Liver (tissue), 9 donors: ENCODE data around the gene UNKL. TPM values are rescaled to one million over a fixed set of nuclear protein-coding genes. Genes with fewer than 3 reads are reported as not detected.

Source experiments
- DNase-seq: peaks from one replicate; pipeline ENCODE4 v3.0.0-alpha.2; 2017; ENCODE audit warnings: low spot score
- H3K27ac ChIP-seq, 2 donors: one replicate each; pipeline ENCODE4 v1.7.0; 2013; ENCODE audit warnings: inconsistent platforms in 2 of 2, low read length in 2 of 2, control low read depth in 1 of 2, low read depth in 1 of 2, mild to moderate bottlenecking in 1 of 2
- H3K27me3 ChIP-seq, 4 donors: one replicate each; pipeline versions ENCODE4 v1.6.1 to v1.7.0; 2013; ENCODE audit warnings: low read length in 3 of 4, inconsistent platforms in 1 of 4, mild to moderate bottlenecking in 1 of 4, moderate library complexity in 1 of 4; ENCODE audit not compliant: control insufficient read depth in 4 of 4, insufficient read depth in 4 of 4
- H3K36me3 ChIP-seq, 4 donors: one replicate each; pipeline versions ENCODE4 v1.6.1 to v1.7.0; 2013; ENCODE audit warnings: low read length in 3 of 4, mild to moderate bottlenecking in 3 of 4, low read depth in 1 of 4, moderate library complexity in 1 of 4; ENCODE audit not compliant: control insufficient read depth in 4 of 4, insufficient read depth in 3 of 4
- H3K4me1 ChIP-seq, 4 donors: one replicate each; pipeline versions ENCODE4 v1.6.1 to v1.7.0; 2013; ENCODE audit warnings: low read length in 3 of 4, mild to moderate bottlenecking in 3 of 4, moderate library complexity in 1 of 4; ENCODE audit not compliant: control insufficient read depth in 4 of 4, insufficient read depth in 4 of 4
- H3K4me3 ChIP-seq, 3 donors: one replicate each; pipeline versions ENCODE4 v1.6.1 to v1.7.0; 2013; ENCODE audit warnings: low read length in 3 of 3, control low read depth in 1 of 3, low read depth in 1 of 3, mild to moderate bottlenecking in 1 of 3
- H3K9ac ChIP-seq, 2 donors: one replicate each; pipeline ENCODE4 v1.7.0; 2013; ENCODE audit warnings: low read length in 2 of 2, mild to moderate bottlenecking in 2 of 2, moderate library complexity in 2 of 2, control low read depth in 1 of 2, low read depth in 1 of 2
- H3K9me3 ChIP-seq, 4 donors: one replicate each; pipeline versions ENCODE4 v1.6.1 to v1.7.0; 2013; ENCODE audit warnings: low read length in 3 of 4; ENCODE audit not compliant: control insufficient read depth in 4 of 4
- FOXA1 ChIP-seq: IDR thresholded peaks from 2 replicates; pipeline ENCODE4 v1.6.1; 2016; ENCODE audit warnings: antibody characterized with exemption
- FOXA2 ChIP-seq: IDR thresholded peaks from 2 replicates; pipeline ENCODE4 v1.6.1; 2016; ENCODE audit warnings: antibody characterized with exemption
- GABPA ChIP-seq, 2 donors: IDR thresholded peaks in 1 of 2; conservative IDR thresholded peaks in 1 of 2; 2 replicates each; pipeline ENCODE4 v1.6.1; 2016; ENCODE audit warnings: antibody characterized with exemption in 2 of 2, mild to moderate bottlenecking in 1 of 2, moderate library complexity in 1 of 2
- HNF4A ChIP-seq, 2 donors: conservative IDR thresholded peaks; 2 replicates each; pipeline ENCODE4 v1.6.1; 2016; ENCODE audit warnings: antibody characterized with exemption in 2 of 2, mild to moderate bottlenecking in 2 of 2
- JUND ChIP-seq, 2 donors: IDR thresholded peaks; 2 replicates each; pipeline ENCODE4 v1.6.1; 2016; ENCODE audit warnings: antibody characterized with exemption in 2 of 2
- NR2F2 ChIP-seq: IDR thresholded peaks from 2 replicates; pipeline ENCODE4 v1.6.1; 2016; ENCODE audit warnings: antibody characterized with exemption
- RXRA ChIP-seq, 2 donors: IDR thresholded peaks; 2 replicates each; pipeline ENCODE4 v1.6.1; 2017 to 2018; ENCODE audit warnings: antibody characterized with exemption in 2 of 2, mild to moderate bottlenecking in 1 of 2
- SP1 ChIP-seq: IDR thresholded peaks from 2 replicates; pipeline ENCODE4 v1.6.1; 2018; ENCODE audit warnings: antibody characterized with exemption, mild to moderate bottlenecking
- YY1 ChIP-seq: IDR thresholded peaks from 2 replicates; pipeline ENCODE4 v1.6.1; 2016; ENCODE audit warnings: antibody characterized with exemption, mild to moderate bottlenecking
- WGBS: extraction: QIAGEN DNeasy Blood & Tissue Kit; methylation state at CpG from one replicate; pipeline ENCODE4 v1.1.7; 2013; 5-methylcytosine and 5-hydroxymethylcytosine counted together
- polyA plus RNA-seq, 2 donors: library from polyadenylated mRNA; stranded (reverse) in 1 of 2; unstranded in 1 of 2; fragments of 200-250 nt in 1 of 2; fragments of >200 nt in 1 of 2; fragmentation: Nextera tagmentation in 1 of 2; extraction: Ambion mirVana in 1 of 2; gene quantifications; one replicate each; pipeline versions ENCODE4 v1.2.1 to v1.2.3, GENCODE V29; 2013 to 2015
- total RNA-seq, 2 donors: library from RNA; depleted of rRNA; stranded (reverse); fragments of >200 nt; gene quantifications; one replicate each; pipeline ENCODE4 v1.2.3, GENCODE V29; 2014
- TF ChIP-seq, protein P1 (sequence below): IDR thresholded peaks from 2 replicates; pipeline ENCODE4 v1.6.1; 2016; ENCODE audit warnings: antibody characterized with exemption
- TF ChIP-seq, protein P2 (sequence below): fragments of 150-350 bp; IDR thresholded peaks from 2 replicates; pipeline ENCODE4 v1.5.1; 2017; ENCODE audit warnings: improper control_type of control experiment, low read depth, low read length; ENCODE audit not compliant: missing input control
- donor health status: healthy.
- donor health status: healthy.
- donor health status: healthy.
- donor health status: healthy.
- donor health status: healthy.

UNKL gene
- total and polyA plus RNA-seq, 4 donors = 3.5 to 14.7 (median 6.6) TPM

DNA sequence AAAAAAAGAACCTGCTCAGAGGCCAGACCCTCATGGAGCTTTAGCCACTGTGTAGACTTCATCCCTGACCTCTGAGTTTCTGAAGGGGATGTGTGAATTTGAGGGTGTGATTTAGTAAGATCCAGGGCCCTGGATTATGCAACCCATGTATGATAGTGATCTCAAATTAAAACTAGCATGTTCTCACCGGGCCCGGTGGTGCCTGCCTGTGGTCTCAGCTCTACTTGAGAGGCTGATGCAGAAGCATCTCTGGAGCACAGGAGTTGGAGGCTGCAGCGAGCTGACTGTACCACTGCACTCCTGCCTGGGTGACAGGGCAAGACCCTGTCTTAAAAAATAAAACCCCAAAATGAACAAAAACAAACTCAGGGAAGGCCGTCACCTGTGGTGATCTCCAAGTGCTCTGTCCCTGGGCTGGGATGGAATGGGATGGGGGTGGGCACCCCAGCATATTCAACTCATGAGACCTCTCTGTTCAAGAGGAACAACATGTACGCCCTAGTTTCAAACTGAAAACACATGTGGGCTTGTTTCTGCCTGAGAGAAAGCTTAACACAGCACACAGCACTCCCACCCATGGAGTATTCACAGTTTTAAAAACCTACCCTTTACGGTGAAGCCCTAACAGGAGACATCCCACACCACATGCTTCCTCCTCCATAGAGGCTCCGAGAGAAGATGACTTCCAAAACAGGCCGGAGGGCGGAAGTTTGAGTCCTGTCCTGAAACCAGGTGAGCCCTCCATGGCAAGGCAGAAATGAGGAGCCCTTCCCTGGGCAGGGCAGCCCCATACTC is 32.7 kb downstream of the UNKL start:
- H3K4me1 ChIP-seq = peaks cover 6 to 19% (median 14%) of the 10 kb centered on the region in 4 donors
- H3K4me3 ChIP-seq = no peak overlapping the region
- TF ChIP-seq NR2F2 = no peak
- TF ChIP-seq FOXA2 = no peak
- TF ChIP-seq SP1 = no peak
- DNase-seq = no peak
- H3K9me3 ChIP-seq = no peaks in the 10 kb centered on the region
- H3K27ac ChIP-seq = no peak overlapping the region
- H3K36me3 ChIP-seq = peaks cover 3 to 25% (median 5%) of the 10 kb centered on the region in 4 donors
- H3K27me3 ChIP-seq = no peaks in the 10 kb centered on the region
- no peak overlapping the region for H3K9ac ChIP-seq
- WGBS = 92% methylated on average over 9 of the region's 9 CpGs

DNA sequence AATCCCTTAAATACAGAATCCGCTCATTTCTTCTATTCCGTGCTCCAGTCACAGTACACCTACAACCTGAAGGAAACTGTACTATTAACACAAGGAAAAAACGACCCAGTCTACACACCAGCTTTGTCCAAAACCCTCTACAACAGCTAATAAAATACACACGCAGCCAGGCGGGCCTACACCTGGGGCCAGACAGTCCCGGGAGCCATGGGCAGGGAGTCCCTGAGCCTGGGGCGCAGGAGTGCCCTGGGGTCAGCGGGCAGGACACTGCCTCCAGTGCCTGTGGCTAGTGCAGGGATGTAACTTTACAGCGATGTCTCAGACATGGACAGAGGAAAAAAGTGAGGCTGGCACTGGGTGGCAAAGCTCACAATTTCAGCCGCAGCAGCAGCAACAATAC is 34.3 kb downstream of the UNKL start:
- no peak overlapping the region for H3K27ac ChIP-seq
- TF ChIP-seq YY1 (no peak), SP1 (no peak), FOXA1 (no peak)
- H3K27me3 ChIP-seq = no peaks in the 10 kb centered on the region
- H3K9me3 ChIP-seq = no peaks in the 10 kb centered on the region
- H3K36me3 ChIP-seq = peaks cover 3 to 32% (median 3%) of the 10 kb centered on the region in 4 donors
- peak overlapping the region in 1 of 3 donors; percentile 67 for H3K4me3 ChIP-seq
- no peak for DNase-seq
- peaks cover 6 to 19% (median 14%) of the 10 kb centered on the region in 4 donors for H3K4me1 ChIP-seq
- no peak overlapping the region for H3K9ac ChIP-seq
- 88% methylated on average over 10 of the region's 10 CpGs for WGBS

DNA sequence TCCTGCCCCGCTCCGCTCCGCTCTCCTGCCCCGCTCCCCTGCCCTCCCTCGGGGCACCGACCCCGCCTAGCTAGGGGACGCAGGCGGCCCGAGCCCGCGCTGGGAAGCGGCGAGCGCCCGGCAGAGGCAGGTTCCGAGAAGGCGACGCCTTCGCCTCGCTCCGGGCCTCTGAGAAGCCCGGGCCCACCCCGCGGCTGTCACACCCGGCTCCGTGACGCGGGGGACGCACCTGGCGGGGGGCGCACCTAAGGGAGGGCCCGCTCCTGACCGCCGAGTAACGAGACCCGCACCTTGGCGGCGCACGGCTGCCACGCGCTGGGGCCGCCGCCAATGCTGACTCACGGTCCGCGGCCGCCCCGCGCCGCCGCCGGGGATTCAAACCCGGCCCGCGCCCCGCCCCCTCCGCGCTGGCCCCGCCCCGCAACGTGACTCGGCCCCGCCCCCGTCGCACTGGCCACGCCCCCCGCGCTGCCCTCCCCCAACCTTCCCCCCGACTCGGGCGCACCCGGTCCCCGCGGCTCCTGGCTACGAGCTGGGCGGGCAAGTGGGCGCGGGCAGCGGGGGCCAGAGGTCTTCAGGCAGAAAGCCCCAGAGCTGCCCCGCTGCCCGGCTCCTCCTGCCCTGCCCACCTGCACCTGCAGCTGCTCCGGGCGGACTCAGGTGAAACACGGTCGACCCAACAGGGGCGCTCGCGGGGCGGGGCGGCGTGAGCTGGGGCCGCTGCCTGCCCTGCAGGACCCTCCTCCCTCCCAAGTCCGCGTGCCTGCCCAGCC is 35.0 kb downstream of the UNKL start:
- peak overlapping the region; percentile 93 to 96 for H3K27ac ChIP-seq
- TF ChIP-seq FOXA1 = no peak
- TF ChIP-seq, protein P1, sequence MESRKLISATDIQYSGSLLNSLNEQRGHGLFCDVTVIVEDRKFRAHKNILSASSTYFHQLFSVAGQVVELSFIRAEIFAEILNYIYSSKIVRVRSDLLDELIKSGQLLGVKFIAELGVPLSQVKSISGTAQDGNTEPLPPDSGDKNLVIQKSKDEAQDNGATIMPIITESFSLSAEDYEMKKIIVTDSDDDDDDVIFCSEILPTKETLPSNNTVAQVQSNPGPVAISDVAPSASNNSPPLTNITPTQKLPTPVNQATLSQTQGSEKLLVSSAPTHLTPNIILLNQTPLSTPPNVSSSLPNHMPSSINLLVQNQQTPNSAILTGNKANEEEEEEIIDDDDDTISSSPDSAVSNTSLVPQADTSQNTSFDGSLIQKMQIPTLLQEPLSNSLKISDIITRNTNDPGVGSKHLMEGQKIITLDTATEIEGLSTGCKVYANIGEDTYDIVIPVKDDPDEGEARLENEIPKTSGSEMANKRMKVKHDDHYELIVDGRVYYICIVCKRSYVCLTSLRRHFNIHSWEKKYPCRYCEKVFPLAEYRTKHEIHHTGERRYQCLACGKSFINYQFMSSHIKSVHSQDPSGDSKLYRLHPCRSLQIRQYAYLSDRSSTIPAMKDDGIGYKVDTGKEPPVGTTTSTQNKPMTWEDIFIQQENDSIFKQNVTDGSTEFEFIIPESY = no peak
- peaks cover 0 to 31% (median 3%) of the 10 kb centered on the region in 4 donors for H3K36me3 ChIP-seq
- H3K27me3 ChIP-seq = no peaks in the 10 kb centered on the region
- no peak overlapping the region for H3K9ac ChIP-seq
- peak; percentile 91 for DNase-seq
- 6% methylated on average over 95 of the region's 95 CpGs for WGBS
- peaks cover 6 to 19% (median 14%) of the 10 kb centered on the region in 4 donors for H3K4me1 ChIP-seq
- no peaks in the 10 kb centered on the region for H3K9me3 ChIP-seq
- peak overlapping the region in 2 of 3 donors; percentile 42 to 67 for H3K4me3 ChIP-seq

DNA sequence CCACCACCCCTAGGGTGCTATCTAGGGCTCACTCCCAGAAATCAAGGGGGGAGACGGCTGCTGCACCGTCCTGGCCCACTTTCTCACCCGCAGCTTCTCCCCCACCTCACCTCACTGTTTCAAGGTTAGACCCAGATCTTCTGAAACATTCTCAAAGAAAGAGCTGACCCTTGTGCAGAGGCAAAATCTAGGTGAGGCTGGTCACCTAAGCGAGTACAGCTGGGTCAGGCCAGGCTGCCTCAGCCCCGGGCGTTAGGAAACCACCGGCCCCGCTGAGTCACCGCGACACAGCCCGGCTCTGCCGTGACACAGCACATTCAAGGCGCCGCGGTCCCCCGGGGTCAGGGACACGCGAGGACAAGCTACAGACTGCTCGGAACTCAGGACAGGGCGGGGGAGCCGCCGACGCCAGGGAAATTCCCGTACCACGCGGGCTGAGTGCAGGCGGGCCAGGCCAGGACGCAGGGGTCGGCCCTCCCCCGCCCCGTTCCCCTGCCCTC is 35.6 kb downstream of the UNKL start:
- Histone ChIP-seq H3K4me3 (peak overlapping the region in 2 of 3 donors; percentile 42 to 67), H3K27ac (peak overlapping the region; percentile 93 to 96), H3K9ac (no peak overlapping the region), H3K9me3 (no peaks in the 10 kb centered on the region), H3K4me1 (peaks cover 6 to 19% (median 14%) of the 10 kb centered on the region in 4 donors), H3K27me3 (no peaks in the 10 kb centered on the region), H3K36me3 (peaks cover 0 to 32% (median 3%) of the 10 kb centered on the region in 4 donors)
- TF ChIP-seq NR2F2 = peak; percentile 71
- peak in 1 of 2 donors; percentile 69 for TF ChIP-seq JUND (IDR thresholded peaks at IDR 0.05)
- peak; percentile 16 to 44 for TF ChIP-seq HNF4A (conservative IDR thresholded peaks at IDR 0.05)
- TF ChIP-seq RXRA (IDR thresholded peaks at IDR 0.05) = peak; percentile 88 to 94
- TF ChIP-seq GABPA (IDR thresholded peaks at IDR 0.05 in 1 of 2, conservative IDR thresholded peaks at IDR 0.05 in 1 of 2) = peak in 1 of 2 donors; percentile 13
- TF ChIP-seq SP1 = peak; percentile 77
- TF ChIP-seq, protein P2, sequence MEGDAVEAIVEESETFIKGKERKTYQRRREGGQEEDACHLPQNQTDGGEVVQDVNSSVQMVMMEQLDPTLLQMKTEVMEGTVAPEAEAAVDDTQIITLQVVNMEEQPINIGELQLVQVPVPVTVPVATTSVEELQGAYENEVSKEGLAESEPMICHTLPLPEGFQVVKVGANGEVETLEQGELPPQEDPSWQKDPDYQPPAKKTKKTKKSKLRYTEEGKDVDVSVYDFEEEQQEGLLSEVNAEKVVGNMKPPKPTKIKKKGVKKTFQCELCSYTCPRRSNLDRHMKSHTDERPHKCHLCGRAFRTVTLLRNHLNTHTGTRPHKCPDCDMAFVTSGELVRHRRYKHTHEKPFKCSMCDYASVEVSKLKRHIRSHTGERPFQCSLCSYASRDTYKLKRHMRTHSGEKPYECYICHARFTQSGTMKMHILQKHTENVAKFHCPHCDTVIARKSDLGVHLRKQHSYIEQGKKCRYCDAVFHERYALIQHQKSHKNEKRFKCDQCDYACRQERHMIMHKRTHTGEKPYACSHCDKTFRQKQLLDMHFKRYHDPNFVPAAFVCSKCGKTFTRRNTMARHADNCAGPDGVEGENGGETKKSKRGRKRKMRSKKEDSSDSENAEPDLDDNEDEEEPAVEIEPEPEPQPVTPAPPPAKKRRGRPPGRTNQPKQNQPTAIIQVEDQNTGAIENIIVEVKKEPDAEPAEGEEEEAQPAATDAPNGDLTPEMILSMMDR = no peak
- TF ChIP-seq, protein P1 = no peak
- no peak for TF ChIP-seq FOXA1
- DNase-seq = peak; percentile 88
- WGBS = 5% methylated on average over 31 of the region's 31 CpGs
